HG03064 (cell line): ENCODE data around the gene SDR39U1.

Experiments
- ATAC-seq: cut with Tn5 transposase; IDR thresholded peaks from one replicate; pipeline ENCODE4 v1.9.1; 2021; ENCODE audit warnings: low read depth; ENCODE audit not compliant: unreplicated experiment

SDR39U1 gene

GRCh38 chr14:24430143-24430681 lies 12.4 kb downstream of the SDR39U1 start:
- ATAC-seq = peak; percentile 49

GRCh38 chr14:24429395-24430142 lies 13.0 kb downstream of the SDR39U1 start, which contains the start of the genes CBLN3 and KHNYN:
CBLN3 (minus strand) TSS chr14:24429668; CDS start chr14:24429054, 614 bp downstream.
KHNYN (plus strand) TSS chr14:24429954; CDS start chr14:24430731, 777 bp downstream.
- ATAC-seq = peak; percentile 82

GRCh38 chr14:24428628-24429394 lies 13.8 kb downstream of the SDR39U1 start:
- ATAC-seq = no peak

- no peak for ATAC-seq
Observed at GRCh38 chr14:24427537-24428508, 14.8 kb downstream of the SDR39U1 start.

- ATAC-seq = no peak
Observed at GRCh38 chr14:24426912-24427536, 15.6 kb downstream of the SDR39U1 start.

GRCh38 chr14:24426150-24426911 lies 16.2 kb downstream of the SDR39U1 start:
- no peak for ATAC-seq

GRCh38 chr14:24425704-24426103 lies 16.9 kb downstream of the SDR39U1 start:
- no peak for ATAC-seq

GRCh38 chr14:24422694-24423601 lies 19.6 kb downstream of the SDR39U1 start:
- ATAC-seq = no peak

GRCh38 chr14:24422261-24422660 lies 20.3 kb downstream of the SDR39U1 start:
- no peak for ATAC-seq

GRCh38 chr14:24418492-24418873 lies 24.1 kb downstream of the SDR39U1 start:
- no peak for ATAC-seq

- ATAC-seq = no peak
Observed at GRCh38 chr14:24417832-24418491, 24.6 kb downstream of the SDR39U1 start.

GRCh38 chr14:24416932-24417619 lies 25.5 kb downstream of the SDR39U1 start:
- ATAC-seq = no peak

GRCh38 chr14:24416254-24416931 lies 26.2 kb downstream of the SDR39U1 start:
- no peak for ATAC-seq

- no peak for ATAC-seq
Observed at GRCh38 chr14:24415421-24416253, 26.9 kb downstream of the SDR39U1 start.

GRCh38 chr14:24414732-24415420 lies 27.7 kb downstream of the SDR39U1 start:
- ATAC-seq = no peak
